Pulmonary artery endothelial cell (primary cell): ENCODE data around the gene ALDH4A1. TPM values are rescaled to one million over a fixed set of nuclear protein-coding genes. Genes with fewer than 3 reads are reported as not detected.

Experiments used
- DNase-seq: peaks from one replicate; pipeline ENCODE4 v3.0.0-alpha.2; 2011; ENCODE audit warnings: low read depth, low spot score
- total RNA-seq: library from RNA; depleted of rRNA; stranded (reverse); fragments of >200 nt; gene quantifications from 2 replicates; pipeline ENCODE4 v1.2.3, GENCODE V29; 2014

Gene ALDH4A1
- total RNA-seq, 1 donor from 2014 or later, result 11.8 TPM

DNA sequence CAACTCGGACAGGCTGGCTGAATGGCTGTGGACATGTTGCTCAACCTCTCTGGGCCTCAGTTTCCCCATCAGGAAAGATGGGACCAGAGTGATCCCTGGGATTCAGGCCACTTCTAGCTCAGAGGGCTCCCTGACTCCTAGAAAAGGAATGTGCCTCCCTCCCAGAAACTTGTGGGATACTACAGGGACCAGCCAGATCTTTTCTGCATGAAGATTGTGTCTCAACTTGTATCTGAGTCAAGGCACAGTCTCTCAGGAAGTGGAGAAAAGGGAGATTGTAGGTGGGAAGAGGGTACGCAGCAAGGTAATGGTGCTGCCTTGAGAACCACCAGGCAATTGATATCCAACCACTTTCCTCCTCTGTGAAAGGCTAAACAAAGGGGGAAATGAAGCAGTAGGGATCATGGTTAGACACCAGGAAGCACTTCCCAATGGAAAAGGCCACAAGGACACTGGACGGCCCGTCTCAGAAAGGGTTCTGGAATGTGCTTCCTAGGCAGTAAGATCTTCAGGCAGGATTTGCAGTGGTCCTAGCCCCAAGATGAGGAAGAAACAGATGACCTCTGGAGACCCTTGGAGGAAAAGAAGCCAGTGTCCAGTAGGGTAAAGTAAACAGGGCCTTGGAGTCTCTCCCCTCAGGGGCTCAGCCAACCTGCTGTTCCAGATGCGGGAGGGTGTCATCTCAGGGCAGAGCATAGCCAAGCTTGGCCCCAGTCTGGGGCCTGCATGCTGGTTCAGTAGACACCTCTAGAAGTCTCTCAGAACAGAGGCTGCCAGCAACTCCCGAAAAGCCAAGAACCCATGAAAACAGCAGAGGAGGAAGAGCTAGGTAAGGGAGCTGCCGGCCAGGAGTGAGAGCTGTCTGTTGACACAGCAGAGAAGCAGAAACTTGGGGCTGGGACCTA lies 37.3 kb upstream of the ALDH4A1 start:
- no peak for DNase-seq

DNA sequence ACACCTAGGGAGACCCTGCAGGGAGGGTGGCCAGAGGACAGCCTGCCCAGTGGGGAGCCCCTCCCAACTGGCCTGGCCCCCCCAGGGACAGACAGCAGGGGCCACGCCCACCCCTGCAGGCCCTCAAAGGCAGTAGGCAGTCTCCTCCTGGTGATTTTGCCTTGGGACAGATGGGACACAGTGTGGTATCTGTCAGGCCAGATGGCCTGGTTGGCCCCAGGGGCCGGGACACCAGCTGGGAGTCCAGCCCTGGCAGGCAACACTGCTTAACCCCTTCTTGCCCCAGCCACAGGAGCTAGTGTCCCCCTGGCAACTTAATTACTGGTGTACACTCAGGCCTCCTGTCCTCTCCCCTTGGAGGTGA lies 36.3 kb upstream of the ALDH4A1 start:
- DNase-seq, result no peak

DNA sequence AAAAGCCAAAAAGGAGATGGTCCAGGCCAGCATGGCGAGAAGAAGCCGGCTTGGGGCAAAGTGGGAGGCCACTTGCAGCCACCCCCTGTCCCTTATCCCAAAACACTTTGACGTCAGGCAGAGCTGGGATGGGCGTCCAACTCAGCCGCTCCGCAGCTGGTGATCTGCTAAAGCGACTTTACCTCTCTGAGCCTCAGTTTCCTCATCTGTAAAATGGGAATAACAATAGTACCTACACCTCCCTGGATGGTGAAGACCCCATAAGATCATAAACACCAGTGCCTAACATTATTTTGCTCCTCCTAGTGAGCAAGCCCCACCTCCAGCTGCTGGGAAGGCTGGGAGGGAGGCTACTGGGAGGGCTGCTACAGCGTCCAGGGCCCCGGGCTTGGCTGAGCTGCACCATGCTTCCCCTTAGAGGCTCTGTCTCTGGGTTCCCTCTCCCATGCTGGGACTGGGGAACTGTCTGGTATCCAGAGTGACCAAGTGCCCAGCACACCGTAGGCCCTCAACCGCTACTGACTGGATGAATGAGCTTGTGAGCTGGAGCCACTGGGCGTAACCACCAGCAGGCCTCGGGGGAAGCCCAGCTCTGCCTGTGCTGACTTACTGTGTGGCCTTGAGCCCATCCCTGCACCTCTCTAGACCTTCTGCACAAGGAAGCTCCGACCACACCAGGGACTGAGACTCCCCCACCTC lies 35.8 kb upstream of the ALDH4A1 start:
- DNase-seq, result no peak

DNA sequence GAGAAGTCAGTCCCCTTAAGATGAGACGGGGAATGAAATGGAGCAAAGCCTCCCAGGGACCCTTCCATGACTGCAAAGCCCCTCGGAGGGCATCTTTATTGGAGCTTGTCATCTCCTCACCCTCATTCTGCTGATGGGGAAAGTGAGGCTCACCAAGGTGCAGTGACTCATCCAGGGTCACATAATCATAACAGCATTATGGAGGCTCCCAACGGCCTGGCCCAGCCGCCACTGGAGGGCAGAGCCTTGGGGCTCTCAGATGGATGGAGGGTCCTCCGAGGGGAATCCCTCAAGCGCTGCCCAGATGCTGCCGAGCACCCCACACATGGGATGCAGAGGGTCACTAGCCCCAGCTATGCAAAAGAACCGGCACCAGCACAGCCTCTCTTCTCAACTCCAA lies 35.2 kb upstream of the ALDH4A1 start:
- no peak for DNase-seq

DNA sequence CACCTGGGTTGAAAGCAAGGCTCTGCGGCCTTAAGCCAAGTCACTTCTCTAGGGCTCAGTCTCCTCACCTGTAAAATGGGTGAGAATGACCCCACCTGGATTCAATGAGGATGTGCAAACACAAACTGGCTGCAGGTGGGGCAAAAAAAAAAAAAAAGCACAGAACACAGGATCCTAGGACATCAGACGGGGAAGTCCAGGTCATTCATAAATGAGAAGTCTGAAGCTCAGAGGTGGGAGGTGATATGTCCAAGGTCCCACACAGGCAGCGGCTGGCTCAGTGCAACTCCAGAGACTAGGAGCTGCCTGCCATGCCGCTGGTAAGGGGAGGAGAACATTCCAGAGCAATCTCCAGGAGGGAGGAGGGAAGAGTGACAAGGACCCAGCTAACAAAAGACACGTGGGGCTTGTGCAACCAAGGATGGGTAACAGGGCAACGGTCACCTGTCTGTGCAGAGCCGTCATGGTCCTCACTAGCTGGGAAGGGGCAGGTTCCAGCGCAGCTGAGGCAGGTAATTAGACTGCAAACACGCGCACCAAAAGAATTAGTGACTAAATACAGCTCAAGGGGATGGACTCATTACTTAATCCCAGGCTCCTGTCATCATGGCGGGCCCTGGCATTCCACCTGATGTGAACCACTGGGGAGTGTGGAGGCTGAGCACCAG lies 34.6 kb upstream of the ALDH4A1 start:
- DNase-seq, result no peak

DNA sequence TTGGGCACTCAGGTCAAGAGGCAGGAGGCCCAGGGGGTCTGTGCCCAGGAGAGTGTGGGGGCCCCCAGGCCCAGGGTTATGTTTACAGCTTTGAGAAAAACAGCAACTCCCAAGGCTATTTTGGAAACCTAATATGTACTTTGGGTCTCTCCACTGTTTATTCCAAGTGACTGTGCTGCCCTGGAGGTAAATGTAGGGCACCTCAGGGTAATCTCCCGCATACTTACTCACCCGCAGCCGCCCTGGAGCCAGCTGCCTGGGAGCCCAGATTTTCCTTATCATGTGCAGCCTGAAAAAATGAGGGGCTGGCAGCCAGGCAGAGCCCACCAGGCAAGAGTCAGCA lies 34.1 kb upstream of the ALDH4A1 start:
- no peak for DNase-seq

DNA sequence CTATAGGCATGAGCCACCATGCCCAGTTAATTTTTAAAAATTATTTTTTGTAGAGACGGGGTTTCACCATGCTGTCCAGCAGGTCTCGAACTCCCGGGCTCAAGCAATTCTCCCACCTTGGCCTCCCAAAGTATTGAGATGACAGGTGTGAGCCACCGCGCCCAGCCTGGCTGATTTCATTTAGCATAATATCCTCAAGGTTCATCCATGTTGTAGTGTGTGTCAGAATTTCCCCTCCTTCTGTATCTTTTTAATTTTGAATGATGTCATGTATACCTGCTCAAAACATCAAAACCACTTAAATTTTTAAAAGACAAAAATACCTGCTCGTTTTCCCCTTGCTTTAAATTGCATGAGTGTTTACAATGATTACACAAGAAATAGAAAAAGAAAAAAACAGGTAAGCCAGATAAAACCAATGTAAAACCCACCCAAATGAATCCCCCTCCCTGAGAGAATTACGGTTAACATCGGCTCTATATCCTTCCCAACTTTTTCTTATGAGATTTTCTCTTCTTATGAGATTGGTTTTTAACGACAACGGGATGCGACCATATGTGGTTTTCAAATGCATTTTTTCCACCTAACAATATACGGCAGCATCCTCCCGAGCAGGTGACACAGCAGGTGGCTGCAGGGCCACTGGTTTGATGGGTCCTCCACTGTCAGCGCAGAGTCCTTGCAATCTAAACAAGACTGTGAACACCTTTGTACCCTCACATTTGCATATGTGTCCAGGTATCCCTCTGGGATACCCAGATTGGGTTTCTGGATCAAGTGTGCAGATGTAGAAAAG lies 32.0 kb upstream of the ALDH4A1 start:
- DNase-seq, result no peak

DNA sequence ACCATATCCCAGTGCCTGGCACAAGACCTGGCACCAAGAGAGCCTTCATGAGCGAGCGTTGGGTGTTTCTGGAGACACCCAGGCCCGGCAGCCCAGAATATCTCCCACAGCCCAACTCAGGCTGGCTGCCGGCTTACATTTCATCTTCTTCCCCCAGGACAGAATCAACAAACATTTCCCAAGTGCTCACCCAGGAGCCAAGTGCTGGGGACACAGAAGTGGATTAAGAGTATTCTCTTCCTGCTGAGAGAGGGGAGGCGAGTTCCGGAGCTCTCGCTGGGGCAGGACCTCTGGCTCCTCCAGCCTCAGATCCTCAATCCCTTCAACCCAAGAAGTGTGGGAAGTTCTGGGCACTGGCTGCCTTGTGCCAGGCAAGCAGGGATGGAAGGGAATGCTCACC lies 30.5 kb upstream of the ALDH4A1 start:
- DNase-seq, result no peak

DNA sequence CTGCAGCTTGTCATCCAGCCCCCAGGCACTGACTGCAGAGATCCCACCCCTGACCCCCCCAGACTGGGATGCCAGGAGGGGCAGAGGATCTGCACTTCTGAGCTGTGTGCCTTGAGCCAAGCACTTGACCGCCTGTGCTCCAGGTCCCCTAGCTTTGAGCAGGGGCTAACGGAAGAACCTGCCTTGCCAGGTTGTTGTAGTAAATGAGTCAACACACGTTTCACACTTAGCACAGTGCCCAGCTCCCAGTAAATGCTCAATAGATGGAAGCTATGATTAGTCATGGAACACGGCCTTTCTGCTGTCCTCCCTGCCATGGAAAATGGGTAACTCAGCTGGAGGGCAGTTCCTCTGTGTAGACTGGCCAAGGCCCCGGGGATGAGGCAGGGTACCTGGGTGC lies 30.0 kb upstream of the ALDH4A1 start:
- DNase-seq, result no peak

DNA sequence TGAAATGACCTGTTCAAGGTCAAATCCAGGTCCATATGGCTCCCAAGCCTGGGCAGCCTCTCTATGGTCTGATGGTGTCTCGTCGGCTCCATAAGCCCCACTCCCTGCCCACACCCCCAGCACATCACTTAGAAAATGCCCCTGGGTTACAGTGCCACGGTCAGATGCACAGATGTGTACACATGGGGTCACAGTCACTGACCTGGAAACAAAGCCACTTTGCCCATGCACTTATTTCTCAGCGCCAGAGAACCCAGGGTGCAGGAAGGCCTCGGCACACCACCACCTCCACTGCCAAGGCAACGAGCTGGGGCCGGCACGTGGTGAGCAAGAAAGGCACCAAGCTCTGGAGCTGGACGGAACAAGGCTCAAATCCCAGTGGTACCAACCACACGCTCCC lies 29.4 kb upstream of the ALDH4A1 start:
- DNase-seq, result no peak

DNA sequence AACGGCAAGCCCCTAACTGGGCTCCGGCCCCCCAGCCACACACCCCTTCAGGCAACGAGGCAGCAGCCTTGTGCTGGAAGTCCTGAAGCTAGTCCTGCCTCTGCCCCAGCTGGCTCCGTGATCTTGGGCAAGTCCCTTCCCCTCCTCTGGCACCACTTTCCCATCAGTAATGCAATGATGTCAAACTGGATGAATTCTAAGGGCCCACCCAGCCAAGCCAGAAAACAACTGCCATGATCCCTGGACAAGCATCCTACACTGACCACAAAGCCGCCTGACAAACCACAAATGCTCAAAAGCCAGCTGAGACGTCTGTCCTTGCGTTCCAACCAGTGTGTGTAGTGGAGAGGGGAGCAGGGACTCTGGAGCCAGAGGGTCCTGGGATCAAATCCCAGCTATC lies 27.3 kb upstream of the ALDH4A1 start:
- DNase-seq, result no peak

DNA sequence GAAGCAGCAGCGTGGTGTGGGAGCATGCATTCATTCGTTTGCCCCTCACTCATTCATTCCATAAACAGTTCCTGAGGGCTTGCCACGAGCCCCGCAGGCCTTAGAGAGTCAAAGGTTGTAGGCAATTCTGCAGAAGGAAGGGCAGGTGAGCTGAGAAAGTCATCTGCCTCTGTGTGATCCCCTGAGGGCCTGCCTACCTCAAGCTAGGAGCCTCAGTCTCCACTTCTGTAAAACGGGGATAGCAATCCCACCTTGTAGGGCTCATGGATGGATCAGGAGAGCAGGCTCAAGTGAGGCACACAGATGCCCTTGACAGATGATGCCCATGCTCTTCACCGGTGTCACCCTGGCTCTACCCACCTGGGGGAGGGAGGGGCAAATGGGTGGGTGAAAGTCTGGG lies 26.6 kb upstream of the ALDH4A1 start:
- DNase-seq, result no peak

DNA sequence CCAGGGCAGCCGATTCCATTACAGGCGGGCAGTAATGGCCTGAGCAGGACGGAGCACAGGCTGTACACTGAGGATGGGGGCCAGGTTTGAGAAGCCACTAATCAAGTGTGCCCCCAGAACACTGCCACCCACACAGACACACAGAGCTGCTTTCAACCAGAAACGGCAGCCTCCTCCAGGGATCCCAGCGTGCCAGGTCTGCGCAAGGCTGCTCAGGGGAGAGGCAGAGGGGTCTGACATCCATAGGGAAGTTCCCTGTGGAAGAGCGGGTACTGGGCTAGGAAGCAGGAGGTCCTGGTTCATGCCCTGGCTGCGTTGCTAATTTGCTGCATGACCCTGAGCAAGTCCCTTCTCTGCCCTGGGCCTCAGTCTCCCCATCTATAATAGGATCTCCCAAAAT lies 26.1 kb upstream of the ALDH4A1 start:
- no peak for DNase-seq

DNA sequence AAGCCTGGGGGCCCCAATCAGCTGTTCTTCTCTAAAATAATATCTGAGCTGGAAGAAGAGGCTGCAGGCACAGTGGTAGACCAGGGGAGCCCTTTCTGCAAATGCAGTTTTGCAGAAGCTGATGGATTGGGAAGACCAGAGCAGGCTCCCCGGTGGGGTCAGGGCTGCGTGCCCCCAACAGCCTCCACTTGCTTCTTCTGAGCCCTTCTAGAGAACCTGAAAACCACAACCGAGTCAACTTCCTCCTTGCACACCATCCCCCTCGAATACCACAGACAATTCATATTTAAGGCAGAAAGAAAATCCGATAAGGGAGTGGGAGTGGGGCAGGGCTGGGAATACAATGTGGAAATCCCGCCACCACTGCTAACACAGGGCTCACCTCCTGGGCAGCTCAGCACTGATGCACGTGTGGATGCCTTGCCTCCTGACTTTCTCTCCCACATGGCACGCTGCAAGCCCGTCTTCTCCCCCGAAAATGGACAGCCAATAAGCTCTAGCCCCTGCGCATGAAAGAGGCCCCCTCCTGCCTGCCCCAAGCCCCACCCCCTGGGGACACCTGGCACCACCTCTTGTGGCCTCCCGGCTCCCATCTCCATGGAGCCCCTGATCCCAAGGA lies 25.4 kb upstream of the ALDH4A1 start:
- DNase-seq, result no peak

DNA sequence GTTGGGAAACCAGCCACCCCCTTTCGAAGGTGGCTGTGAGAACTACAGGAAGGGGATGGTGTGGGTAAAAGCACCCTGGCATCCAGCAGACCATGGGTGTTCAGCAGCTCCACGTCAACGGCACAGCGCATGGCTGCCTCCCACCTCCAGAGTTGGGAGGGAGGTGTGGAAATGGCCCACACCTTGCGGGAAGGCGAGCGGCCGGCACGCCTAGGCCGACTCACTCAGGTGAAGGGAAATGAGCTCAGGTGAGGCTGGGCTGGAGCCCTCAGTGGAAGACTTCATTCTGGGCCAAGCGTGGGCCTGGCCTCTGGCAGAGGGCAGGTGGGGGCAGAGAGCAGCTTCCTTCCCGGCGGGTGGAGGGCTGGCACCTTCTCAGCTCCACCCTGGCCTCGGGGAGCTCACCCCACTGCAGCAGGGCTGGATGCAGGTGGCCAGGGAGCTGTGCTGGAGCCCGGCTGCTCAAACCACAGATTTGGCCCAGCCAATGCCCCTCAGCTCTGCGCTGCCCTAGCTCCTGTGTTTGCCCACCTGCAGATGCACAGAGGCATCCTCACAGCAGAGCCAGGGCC lies 24.8 kb upstream of the ALDH4A1 start:
- DNase-seq, result no peak

DNA sequence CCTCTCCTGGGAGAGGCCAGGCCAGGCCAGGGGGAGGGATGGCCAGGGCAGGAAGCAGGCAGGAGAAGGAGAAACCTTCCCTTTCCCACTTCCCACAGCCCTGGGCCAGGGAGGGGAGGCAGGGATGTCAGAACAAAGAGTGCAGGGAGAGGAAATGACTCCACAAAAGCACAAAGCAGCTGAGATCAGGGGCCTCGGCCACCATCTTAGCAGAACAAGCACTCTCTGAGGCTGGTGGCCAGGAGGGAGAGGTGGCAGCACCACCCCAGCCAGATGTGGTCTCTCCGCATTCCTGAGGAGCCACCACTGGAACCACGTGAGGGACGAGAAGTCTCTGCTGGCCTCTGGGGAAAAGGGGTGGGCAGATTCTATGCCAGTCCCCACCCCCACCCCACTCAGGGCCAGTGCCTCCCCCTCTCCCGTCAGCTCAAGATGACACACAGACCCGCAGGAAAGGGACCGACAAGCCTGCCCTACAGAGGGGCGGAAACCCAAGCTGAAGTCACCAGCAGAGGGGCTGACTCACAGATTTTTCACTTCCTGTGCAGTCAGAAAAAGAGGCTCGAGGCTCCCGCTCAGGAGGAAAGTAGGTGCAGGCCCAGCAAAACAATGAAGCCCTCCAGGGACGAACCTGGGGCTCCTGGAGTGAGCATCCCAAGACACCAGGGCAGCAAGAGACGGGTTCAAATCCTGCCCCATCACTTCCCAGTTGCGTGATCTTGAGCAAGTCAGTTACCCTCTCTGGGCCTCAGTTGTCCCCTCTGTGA lies 24.1 kb upstream of the ALDH4A1 start:
- DNase-seq, result peak; percentile 94

DNA sequence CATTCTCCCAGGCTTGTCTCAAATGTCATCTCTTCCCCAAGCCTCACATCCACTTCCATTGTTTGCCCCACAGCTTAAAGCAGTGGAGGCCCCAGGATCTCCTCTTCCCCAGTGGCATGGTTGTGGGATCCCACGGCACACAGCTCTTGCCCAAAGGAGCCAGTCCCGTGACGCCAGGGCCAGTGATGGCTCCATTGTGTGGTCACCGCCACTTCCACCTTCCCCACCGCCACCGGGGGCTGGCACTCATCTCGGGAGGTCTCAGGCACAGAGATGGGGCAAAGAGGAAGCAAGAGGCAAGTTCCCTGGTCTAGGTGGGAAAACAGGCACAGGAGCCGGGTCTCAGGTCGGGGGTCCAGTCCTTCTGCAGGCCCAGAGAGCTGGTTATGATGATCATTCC lies 22.9 kb upstream of the ALDH4A1 start:
- no peak for DNase-seq

DNA sequence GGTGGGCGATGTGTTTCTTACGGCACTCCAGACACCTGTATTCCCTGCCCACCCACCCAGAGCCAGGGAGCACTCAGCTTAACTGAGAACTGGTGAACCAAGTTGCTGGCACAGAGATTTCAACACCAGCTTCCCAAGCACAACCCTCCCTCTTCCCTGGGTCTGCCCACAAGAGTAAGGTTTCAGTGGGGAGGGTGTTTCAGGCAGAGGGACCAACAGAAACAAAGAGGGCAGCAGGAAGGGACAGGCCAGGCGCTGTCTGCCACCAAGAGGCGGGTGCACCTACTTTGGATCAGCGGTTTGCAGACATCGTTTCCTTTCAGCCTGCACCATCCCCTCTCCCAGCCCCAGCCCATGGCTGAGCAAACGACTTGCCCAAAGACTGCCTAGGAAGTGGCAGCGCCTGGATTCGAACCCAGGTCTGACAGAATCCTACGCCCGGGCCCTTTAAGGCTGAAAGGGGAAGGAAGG lies 21.9 kb upstream of the ALDH4A1 start:
- DNase-seq, result no peak

DNA sequence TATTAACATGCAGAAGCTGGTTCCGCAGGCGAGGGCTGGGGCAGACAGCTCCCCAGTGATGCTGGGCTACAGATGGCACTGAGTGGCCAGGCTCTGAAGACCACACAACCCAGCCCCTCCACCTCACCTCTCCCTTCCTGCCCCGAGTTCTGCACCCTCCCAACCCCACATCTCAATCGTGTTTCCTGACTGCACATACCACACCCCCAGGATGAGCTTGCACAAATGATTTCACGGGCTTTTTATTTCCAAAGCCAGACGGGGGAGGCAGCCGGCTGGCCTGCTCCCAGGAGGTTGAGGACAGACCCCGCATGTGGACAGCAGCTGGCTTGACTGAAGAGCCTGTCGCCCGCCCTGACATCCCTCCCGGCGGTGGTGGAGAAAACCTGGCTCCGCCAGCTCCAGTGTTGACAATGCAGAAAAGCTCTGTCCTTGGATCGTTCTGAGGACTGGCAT lies 21.4 kb upstream of the ALDH4A1 start:
- no peak for DNase-seq
